Stimulated activated CD4-positive, alpha-beta T cell treated with anti-CD3 and anti-CD28 coated beads, TNF-alpha, amount 100 ng/mL, for 1 hour (primary cell): ENCODE results near the gene PPP1R3A.
"Not testable (repeated sequence)": the region's sequence is repeated elsewhere in the genome, so short reads cannot be mapped to it uniquely, and the experiment has no call there.

Experiments
- DNase-seq, 3 donors: peaks; one replicate each; pipeline ENCODE4 v3.0.0-alpha.2; 2020; ENCODE audit warnings: low read depth in 3 of 3, low spot score in 1 of 3

PPP1R3A gene, protein sequence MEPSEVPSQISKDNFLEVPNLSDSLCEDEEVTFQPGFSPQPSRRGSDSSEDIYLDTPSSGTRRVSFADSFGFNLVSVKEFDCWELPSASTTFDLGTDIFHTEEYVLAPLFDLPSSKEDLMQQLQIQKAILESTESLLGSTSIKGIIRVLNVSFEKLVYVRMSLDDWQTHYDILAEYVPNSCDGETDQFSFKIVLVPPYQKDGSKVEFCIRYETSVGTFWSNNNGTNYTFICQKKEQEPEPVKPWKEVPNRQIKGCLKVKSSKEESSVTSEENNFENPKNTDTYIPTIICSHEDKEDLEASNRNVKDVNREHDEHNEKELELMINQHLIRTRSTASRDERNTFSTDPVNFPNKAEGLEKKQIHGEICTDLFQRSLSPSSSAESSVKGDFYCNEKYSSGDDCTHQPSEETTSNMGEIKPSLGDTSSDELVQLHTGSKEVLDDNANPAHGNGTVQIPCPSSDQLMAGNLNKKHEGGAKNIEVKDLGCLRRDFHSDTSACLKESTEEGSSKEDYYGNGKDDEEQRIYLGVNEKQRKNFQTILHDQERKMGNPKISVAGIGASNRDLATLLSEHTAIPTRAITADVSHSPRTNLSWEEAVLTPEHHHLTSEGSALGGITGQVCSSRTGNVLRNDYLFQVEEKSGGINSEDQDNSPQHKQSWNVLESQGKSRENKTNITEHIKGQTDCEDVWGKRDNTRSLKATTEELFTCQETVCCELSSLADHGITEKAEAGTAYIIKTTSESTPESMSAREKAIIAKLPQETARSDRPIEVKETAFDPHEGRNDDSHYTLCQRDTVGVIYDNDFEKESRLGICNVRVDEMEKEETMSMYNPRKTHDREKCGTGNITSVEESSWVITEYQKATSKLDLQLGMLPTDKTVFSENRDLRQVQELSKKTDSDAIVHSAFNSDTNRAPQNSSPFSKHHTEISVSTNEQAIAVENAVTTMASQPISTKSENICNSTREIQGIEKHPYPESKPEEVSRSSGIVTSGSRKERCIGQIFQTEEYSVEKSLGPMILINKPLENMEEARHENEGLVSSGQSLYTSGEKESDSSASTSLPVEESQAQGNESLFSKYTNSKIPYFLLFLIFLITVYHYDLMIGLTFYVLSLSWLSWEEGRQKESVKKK

DNA sequence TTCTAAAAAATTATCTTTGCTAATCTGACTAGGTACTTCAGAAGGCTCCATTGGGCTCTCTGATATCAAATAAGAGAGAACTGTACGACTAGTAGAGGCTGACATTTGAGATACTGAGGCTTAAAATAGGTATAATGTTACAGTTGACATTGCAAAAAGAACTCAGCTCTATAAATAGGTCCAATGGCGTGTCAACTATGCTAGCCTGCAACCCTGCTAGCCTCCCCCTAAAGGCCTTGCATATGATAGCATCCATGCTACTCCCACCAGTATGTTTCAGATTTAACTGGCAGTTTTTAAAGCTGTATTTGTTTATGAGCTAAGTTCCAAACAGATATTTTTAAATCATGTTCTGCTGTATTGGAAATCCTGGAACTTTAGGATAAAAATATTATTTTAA, at the start of gene PPP1R3A:
Gene PPP1R3A (minus strand): TSS at position 64 of the 400 bp plus-strand sequence. CDS start 13 bp downstream, at position 51.
- DNase-seq: no peak

DNA sequence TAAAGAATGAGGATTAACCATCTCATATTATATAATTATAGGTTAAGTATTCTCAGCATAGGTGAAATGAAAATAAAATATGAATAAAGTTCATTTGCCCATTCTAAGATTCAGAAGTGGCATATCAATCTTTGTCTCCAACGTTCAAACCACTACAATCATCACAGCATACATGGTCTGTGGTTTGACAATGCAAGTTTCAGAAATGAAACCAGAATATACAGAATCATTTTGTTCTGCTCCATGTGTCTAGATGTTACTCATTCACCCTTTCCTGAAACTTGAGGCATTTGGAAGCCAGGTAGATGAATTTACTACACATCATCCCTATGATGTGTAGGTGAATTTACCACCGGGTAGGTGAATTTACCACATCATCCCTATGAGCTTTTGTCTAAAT, 44.5 kb upstream of the PPP1R3A start:
- no peak for DNase-seq

DNA sequence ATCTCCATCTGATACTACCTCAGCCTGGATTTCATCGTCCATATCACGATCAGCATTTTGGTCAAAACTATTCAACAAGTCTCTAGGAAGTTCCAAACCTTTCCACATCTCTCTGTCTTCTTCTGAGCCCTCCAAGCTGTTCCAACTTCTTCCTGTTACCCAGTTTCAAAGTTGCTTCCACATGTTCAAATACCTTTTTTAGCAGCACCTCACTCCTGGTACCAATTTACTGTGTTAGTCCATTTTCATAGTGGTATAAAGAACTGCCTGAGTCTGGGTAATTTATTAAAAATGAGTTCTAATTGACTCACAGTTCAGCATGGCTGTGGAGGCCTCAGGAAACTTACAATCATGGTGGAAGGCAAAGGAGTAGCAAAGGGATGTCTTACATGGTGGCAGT, 41.1 kb upstream of the PPP1R3A start:
- no peak for DNase-seq

DNA sequence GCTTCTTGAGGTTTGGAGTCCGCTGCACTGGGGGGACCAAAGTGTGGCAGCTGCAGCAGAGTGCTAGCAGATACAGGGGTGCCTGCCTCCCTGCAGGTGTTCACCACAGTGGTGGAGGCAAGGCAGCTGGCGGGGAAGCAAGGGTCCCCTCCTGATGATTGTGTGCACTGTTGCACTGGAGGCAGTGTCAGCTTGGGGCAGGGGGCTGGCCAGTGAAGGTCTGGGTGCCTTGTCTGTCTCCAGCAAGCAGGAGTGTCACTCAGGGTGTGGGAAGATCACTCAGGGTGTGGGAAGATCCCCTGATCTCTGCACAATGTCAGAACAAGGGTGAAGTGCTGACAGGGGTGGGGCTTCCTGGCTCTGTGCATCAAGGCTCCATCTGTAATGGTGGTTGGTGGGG, 36.3 kb upstream of the PPP1R3A start:
- no peak for DNase-seq

DNA sequence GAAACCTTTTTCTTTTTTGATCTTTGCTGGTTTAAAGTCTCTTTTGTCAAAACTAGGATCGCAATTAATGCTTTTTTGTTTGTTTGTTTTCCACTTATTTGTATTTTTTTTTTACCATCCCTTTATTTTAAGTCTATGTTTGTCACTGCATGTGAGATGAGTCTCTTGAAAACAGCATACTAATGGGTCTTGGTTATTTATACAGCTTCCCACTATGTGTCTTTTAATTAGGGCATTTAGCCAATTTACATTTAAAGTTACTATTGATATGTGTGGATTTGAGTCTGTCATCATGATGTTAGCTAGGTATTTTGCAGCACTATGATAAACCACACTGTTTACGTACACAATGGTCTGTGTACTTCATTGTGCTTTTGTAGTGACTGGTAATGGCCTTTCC, 34.7 kb upstream of the PPP1R3A start:
- no peak for DNase-seq

DNA sequence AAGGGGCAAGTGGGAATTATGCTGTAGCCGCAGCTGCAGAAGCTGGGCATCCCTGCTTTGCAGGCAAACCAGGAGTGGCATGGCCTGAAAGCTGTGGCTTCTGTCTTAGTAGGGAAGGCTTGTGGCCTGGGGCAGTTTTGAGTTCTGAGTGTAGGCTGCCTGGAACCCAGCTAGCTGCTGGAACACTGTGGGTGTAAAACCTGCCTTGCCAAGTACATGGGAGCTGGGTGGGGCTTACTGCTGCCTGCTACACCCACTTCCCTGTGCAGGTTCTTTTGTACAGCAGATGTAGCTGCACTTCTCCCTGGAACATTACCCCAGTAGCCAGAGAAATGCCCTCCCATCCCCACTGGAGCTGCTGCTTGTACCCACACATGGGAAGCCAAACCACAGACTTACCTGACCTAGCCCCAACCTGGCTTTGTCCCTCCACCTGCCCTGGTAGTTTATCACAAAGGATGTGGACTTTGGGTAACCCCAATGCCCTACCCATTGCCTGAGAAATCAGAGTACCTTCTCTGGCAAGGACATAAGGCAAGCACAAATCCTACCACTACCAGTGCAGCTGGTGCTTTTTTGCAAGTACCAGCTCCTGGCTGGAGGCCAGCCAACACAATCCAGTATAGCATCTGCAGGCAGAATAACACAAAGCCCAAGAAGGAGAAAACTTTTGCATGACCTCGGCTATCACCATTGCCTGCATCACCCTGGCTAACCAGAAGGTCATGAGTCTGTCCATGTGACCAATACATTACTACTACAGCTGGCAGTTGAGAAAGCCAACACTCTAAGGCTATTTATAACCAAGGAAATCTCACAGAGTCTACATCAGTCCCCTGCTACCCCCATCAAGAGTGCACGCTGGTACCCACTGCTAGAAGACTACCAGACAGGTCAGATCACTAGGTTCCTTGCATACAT, 26.5 kb upstream of the PPP1R3A start:
- no peak for DNase-seq

DNA sequence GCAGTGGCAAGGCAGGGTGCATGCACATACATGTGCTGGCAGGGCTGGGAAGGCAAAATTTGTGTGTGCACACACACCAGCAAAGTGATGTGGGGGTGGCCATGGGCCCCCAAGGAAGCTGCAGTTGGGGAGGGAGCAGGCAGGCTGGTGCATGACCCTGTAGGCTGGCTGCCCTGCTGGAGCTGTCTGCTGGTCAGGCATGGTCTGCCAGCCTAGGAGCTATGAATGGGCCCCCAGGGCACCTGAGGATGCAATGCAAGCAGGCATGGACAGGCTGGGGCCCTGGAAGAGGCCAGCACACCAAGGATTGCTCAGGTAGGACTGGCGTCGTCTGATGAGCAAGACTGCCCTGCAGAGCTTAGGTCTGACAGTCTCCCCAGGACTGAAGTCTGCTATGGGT, 18.2 kb upstream of the PPP1R3A start:
- DNase-seq: no peak

DNA sequence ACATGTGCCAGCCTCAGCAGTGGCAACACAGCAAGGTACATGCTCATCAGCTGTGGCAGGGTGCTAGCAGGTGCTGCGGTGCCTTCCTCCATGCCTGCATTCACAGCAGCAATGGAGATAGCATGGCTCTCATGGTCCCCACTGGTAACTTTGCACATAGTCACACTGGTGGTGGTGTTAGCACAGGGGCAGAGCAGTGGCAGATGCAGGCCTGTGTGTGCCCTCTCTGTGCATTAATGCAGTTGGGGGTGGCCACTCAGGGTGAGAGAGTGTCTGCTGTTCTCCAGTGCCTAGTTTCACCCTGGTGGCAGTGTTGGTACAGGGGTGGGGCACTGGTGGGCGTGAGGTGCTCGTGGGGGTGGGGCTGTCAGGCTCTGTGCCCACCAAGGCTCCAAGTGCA, 17.7 kb upstream of the PPP1R3A start:
- no peak for DNase-seq

DNA sequence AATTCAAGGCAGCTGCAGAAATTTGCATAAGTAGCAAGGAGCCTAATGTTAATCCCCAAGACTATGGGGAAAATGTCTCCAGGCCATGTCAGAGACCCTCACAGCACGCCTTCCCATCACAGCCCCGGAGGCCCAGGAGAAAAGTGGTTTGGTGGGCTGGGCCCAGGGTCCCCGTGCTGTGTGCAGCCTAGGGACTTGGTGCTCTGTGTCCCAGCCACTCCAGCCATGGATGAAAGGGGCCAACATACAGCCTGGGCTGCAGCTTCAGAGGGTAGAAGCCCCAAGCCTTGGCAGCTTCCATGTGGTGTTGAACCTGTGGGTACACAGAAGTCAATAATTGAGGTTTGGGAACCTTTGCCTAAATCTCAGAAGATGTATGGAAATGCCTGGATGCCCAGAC, 10.6 kb upstream of the PPP1R3A start:
- not testable (repeated sequence) for DNase-seq

DNA sequence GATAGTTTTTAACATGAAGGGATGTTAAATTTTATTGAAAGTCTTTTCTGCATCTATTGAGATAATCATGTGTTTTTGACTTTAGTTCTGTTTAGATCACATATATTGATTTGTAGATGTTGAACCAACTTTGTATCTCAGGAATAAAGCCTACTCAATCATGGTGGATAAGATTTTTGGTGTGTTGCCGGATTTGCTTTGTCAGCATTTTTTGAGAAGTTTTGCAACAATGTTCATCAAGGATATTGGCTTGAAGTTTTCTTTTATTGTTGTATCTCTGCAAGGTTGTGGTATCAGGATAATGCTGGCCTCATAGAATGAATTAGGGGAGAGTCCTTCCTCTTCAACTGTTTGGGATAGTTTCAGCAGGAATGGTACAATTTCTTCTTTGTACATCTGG, 9.3 kb upstream of the PPP1R3A start:
- DNase-seq: no peak

DNA sequence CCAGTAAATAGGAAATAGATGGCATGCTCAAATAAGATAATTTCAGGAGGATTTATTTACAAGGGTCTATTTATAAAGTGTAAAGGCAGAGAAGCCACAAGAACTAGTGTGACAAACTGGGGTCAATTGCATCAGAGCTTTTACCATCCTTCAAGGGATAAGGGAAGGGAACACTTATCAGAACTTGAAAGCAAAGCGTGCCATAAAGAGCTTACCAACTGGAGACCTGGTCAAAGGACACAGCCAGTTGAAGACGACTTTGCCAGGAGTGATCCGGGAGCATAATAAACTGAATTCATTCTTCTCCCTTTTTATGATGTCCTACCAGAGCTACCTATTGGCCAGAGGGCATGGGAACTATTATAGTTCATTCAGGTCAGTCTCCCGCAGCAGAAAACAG, 3.2 kb upstream of the PPP1R3A start:
- DNase-seq: no peak

DNA sequence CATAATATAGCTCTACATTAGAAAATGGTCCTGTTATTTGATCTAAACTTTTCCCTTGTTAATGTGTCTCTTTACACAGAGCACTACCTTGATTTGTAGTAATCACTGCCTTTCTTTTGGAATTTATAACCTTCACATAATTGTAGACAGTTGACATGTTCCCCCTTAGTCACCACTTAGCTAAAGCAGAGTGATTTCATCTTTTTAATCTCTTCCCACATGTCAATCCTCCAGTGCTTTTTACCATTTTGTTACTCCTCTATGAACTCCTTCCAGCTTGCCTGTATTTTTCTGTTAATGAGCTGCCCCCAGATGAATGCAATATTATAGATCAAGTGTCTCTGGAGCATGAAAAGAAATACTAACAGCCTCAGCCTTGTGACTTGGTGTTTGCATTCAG, 2.6 kb upstream of the PPP1R3A start:
- DNase-seq: no peak

DNA sequence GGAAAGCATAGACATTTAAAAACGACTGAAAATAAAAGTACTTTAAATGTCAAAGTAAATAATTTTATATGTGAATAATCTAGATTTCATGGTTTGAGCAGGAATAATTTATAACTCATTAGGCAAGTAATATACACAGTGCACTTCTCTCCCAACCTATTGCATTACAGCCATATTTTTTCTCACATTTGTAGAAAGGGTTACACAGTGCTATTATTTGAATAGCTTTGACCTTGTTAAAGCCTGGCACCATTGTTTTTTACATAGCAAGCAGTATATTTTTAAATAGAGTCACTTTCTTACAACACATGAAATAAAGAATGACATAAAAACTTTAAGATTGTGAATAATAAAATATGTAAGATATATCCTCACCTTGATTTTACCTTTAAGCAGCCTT, 969 bp downstream of the PPP1R3A start:
- DNase-seq: no peak

DNA sequence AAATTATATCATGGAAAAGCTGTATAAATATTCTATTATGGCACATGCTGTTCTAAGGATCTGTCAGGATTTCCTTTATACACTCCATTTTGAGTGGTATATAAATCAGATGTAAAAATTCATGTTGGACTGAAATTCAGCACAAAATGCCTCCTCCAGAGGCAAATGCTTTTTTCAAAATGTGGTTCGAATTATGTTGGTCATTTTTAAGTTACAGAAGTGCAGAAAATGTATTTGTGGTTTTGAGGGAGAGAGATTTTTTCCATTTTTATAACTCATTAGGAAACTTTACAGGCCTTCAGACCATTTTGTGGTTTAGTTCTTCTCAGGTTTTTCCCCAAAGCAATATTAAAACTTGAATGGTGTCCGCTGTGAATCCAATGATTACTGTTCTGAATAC, 2.9 kb downstream of the PPP1R3A start:
- DNase-seq: no peak

DNA sequence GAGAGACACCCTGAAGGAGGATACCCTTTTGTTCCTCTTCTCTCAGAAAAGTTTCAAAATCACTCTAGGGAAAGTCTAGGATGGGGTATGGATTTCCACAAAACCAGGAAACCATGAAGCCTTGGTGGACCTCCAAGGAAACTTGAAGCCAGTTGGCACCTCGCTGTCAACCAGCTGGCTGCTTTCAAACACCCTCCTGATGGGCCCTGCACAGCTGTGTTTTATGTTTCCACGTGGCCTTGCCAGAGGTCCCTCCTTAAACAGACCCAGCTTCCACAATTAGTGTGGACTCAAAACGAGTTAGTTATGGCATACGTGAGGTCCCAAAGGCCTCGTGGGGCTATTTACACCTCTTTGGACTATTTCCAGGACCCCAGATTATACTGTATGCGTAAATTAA, 5.9 kb downstream of the PPP1R3A start:
- DNase-seq: no peak

DNA sequence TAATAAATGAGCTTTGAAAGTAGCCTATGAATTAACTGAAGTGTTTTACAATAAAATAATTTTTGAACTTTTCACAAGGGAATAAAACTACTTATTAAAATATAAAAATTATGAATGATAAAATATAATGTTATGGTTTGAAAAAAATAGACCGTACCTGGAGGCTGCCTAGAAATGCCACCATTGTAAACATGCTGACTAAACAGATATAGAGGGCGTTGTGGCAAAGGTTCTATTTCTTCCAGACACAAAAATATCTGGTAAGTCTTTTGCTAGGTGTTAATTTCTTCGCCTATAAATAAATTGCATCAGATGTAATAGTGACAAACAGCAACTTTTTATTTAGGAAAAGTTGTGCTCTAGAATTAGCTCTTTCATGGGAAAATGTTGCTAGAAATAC, 11.2 kb downstream of the PPP1R3A start:
- DNase-seq: no peak

DNA sequence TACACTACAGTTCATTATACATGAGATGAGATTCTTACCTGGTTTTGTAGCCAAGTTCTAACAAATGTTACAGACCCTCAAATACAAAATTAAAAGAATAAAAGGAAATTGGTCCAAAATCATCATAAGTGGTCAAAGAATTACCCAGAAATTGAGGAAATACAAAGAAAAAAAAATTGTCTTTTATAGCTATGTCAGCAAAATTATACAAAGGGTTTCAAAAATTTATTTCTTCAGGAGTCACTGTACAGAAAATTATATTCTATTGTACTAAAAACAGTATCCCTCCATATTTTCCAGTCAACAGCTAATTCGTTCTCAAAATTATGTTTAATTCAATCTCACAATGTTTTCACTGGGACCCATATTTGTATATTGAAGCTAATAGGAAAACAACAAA, 14.3 kb downstream of the PPP1R3A start:
- DNase-seq: no peak

DNA sequence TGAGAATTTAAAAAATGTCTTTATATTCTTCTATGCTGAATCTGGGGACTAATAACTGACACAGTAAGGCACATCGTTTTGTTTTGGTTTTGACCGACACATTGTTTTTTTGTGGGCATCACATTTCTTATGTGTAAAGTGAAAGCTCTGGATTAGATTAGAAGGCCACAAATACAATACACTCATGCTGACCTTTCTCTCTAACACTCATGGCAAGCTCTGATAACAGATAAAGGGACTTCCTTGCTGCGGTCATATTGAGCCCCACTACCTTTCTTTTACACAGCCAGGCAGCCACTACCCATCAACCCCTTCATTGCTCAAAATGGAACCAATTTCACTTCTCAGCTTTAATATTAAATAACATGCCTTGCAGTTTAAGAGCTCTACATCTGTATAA, 26.0 kb downstream of the PPP1R3A start:
- DNase-seq: no peak

DNA sequence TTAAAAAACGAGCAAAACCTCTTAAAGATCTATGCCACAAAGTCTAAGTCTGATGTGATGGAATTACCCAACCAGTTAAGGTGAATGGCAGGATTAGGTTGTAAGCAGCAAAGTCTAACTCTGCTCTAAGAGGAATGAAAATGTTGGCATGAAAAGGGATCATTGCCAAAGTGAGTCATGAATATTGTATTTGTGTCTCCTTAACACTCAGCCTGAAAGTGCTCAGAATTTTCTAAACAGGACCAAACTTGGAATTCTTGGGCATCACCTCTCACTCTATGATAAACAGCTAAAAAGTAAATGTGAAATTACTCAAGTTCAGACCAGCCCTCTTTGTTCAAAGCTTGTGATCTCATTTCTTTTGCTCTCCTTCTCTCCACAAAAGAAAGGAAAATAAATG, 27.0 kb downstream of the PPP1R3A start:
- DNase-seq: no peak

DNA sequence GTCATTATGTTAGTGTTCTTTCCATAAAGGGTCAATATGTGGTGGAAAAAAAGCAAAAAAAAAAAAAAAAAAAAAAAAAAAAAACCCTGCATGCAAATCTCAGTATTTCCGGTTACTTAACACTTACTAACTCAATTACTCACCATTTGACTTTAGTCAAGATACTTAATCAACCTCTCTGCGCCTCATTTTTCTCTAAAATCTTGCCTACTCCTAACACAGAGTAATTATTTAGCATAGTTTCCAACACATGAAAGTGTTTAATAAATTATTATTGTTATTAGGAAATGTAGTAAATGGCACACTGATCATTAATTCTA, 27.8 kb downstream of the PPP1R3A start:
- DNase-seq: no peak
